SK-N-MC (cell line): Measurements from ENCODE around the gene ALOX12B.

Experiments used
- EZH2 ChIP-seq: fragments of 200-600 bp; sonication (generic); IDR thresholded peaks from one replicate; pipeline ENCODE4 v1.6.1; 2017; ENCODE audit warnings: antibody characterized with exemption
- FOXP2 ChIP-seq: optimal IDR thresholded peaks from 2 replicates; pipeline ENCODE3; 2011; ENCODE audit warnings: mild to moderate bottlenecking, moderate library complexity; ENCODE audit not compliant: insufficient read depth; ENCODE audit errors: extremely low read length, control extremely low read depth
- POLR2AphosphoS5 ChIP-seq: IDR thresholded peaks from 2 replicates; pipeline ENCODE4 v1.6.1; 2012; ENCODE audit warnings: mild to moderate bottlenecking, low read depth, low read length, borderline replicate concordance

DNA sequence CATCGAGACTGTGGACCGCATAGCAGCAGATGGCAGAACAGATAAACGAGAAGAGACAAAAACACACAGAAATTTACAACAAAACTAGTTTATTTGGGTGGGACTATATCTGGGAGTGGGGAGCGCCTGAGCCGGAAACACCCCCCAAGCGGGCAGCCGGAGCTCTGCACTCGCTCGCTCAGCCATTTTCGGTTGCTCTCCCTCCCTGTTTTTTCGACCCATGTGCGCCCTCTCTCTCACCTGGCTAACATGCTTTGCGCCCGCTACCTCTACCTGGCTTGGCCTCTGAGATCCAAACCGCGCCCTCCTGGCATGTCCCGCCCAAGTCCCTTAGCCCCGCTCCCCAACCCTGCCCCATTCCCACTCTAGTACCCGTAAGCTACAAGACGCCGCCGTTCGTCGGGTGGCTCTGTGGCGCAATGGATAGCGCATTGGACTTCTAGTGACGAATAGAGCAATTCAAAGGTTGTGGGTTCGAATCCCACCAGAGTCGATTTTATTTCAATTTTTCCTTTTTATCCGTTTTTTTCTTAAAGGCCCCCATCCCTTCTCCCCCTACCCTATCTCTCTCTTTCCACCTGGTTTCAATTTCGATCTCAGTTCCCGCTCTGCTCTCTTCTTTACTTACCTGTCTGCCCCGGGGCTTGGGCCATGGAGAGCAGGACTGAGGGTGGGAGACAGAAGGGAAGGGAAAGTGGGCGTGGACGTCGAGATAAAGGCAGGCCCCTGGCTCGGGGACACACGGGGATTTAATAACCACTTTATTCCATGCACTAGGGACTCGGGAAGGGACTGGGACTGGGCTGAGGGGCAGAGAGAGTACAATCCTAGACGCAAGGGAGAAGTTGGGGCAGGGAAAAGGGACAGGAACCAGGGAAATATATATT is 33.2 kb upstream of the ALOX12B start:
- no peak for TF ChIP-seq EZH2
- peak; percentile 61 for TF ChIP-seq POLR2AphosphoS5
- no peak for TF ChIP-seq FOXP2
